Stimulated activated effector memory CD8-positive, alpha-beta T cell treated with anti-CD3 and anti-CD28 coated beads, Interleukin-12 subunit alpha, Interleukin-12 subunit beta, amount 100 ng/mL, for 72 hours (primary cell): Measurements from ENCODE around the gene FGFBP1.

ENCODE experiments used
- ATAC-seq: fragments of 150-1000 bp; cut with Tn5 transposase; 2 replicates; pipeline ENCODE4 v1.10.0; 2021
- DNase-seq, 2 donors: peaks; one replicate each; pipeline ENCODE4 v3.0.0; 2021 to 2022; ENCODE audit warnings: low spot score in 2 of 2
- H3K27ac Mint-ChIP-seq: one replicate; pipeline ENCODE4 v1.8.0; 2022; ENCODE audit warnings: mild to moderate bottlenecking, mixed read lengths
- H3K36me3 Mint-ChIP-seq: one replicate; pipeline ENCODE4 v1.8.0; 2022; ENCODE audit warnings: mild to moderate bottlenecking, mixed read lengths
- H3K4me1 Mint-ChIP-seq: one replicate; pipeline ENCODE4 v1.8.0; 2022; ENCODE audit warnings: mixed read lengths
- H3K4me3 Mint-ChIP-seq: one replicate; pipeline ENCODE4 v1.8.0; 2022; ENCODE audit warnings: mild to moderate bottlenecking, mixed read lengths
- H3K9me3 Mint-ChIP-seq: one replicate; pipeline ENCODE4 v1.8.0; 2022; ENCODE audit warnings: mixed read lengths

FGFBP1 gene

DNA sequence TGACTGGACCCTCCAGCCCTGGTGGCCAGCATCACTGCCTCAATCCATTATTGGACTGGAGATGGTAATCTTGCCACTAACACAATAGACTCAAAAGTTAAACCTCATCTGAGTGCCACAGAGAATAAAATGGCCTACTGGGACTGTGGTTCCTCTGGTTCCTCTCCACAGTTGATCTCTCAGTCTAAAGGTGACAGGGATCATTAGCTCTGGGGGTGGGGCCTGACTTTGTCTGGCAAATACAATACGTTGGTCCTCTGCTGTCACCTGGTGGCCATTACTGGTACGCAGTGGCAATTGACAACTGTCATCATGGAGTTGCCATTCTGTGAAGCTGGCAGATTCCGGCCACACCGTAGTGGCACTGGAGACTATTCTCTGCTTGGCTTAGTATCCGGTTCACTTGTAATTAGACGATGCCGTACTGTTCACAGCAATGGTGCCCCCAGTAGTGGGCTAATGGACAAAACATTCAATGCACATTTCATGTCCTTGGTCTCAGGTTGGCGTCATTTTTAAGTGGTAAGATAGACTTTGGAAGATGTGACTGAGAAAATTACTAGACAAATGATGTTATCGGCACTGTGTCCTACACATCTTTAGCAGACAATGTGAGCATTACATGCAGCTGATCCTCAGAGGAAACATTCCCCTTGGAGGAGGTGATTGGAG, 17.8 kb upstream of the FGFBP1 start:
- Mint-ChIP-seq H3K27ac (peak overlapping the region; percentile 63), H3K9me3 (no peaks in the 10 kb centered on the region), H3K36me3 (peaks cover 8% of the 10 kb centered on the region), H3K4me3 (no peak overlapping the region), H3K4me1 (peaks cover 10% of the 10 kb centered on the region)
- DNase-seq = peak; percentile 66 to 91
- ATAC-seq = peak; percentile 80

DNA sequence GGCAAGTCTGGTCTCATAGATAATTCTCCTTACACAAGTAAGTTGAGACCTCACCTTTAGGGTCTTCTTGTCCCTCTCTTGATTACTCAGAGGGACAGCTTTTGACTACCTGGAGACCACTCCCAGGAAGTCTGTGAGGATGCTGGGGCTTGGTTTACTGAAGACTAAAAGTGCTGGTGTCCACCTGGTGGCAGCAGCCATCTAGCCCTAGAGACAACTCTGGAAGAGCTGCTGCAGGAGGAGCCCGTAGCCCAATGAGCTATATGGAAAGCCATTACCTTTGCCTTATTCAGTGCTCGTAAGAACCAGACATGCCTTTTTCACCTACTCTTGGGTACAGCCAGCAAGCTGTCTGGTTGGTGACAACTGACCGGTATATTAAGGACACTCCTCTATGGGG, 17.1 kb upstream of the FGFBP1 start:
- Mint-ChIP-seq H3K9me3 (no peaks in the 10 kb centered on the region), H3K27ac (no peak overlapping the region), H3K36me3 (peaks cover 8% of the 10 kb centered on the region), H3K4me3 (no peak overlapping the region), H3K4me1 (peaks cover 10% of the 10 kb centered on the region)
- DNase-seq = no peak
- ATAC-seq = no peak

DNA sequence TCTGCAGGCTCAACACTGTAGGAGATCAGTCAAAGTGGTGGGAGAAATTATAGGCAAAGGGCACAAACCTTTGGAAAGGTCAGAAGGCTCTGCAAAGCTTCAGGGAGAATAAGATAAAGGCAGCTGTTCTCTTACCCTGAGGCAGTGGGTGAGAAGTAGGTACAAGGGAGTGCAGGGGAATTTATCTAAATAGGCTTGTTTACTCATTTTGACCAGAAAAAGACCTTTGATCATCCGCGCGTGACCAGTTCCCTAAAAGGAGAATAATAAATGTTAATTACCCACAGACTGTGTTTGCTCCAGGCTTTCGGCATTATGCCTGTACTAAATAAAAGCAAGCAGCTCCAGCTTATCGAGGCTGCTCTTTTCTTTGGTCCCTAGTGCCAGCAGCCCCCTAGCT, 15.1 kb upstream of the FGFBP1 start:
- ATAC-seq = no peak
- H3K27ac Mint-ChIP-seq = no peak overlapping the region

DNA sequence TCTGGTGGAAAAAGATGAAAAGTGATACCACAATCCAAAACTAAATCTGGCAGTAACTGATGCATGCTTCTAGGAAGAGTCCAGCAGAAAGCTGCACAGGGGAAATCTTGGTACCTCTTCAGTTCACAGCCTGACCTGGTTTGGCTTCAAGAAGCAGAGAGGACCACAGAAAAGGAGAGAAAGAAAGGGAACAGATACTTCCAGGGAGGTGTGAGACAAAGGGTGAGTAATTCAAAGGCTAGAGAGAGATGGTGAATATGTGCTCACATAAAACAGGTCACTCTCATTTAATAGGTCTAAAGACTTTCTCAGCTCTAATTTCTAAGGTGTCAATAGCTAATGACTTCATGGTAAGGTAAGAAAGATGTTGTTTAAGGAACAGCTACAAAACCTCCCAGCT, 13.2 kb upstream of the FGFBP1 start:
- Mint-ChIP-seq H3K27ac (no peak overlapping the region), H3K36me3 (peaks cover 8% of the 10 kb centered on the region), H3K4me3 (no peak overlapping the region), H3K4me1 (peaks cover 9% of the 10 kb centered on the region), H3K9me3 (no peaks in the 10 kb centered on the region)
- no peak for DNase-seq
- peak; percentile 27 for ATAC-seq

More for the DNA sequence above, 15.1 kb upstream of the FGFBP1 start:
- H3K9me3 Mint-ChIP-seq = no peaks in the 10 kb centered on the region
- peaks cover 8% of the 10 kb centered on the region for H3K36me3 Mint-ChIP-seq
- DNase-seq = no peak
- H3K4me1 Mint-ChIP-seq = peaks cover 10% of the 10 kb centered on the region
- H3K4me3 Mint-ChIP-seq = no peak overlapping the region

DNA sequence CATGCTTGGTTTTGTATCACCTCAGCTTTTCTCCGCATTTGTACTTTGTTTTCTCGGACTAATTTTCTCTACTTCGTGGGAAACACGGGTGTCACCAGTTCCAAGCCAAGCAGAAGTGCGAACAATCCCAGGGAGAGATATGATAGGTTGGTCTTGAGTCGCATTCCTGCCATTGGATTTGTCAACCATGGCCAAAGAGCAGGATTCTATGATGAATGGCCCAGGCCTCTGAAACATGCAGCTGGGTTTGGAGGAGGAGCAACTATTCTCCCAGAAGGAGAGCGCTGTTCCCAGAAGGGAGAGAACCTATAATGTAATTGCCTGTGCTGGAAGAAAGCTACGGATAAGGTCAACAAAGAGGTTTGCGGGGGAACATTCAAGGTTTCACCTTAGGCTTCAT, 10.3 kb upstream of the FGFBP1 start:
- H3K27ac Mint-ChIP-seq = no peak overlapping the region

DNA sequence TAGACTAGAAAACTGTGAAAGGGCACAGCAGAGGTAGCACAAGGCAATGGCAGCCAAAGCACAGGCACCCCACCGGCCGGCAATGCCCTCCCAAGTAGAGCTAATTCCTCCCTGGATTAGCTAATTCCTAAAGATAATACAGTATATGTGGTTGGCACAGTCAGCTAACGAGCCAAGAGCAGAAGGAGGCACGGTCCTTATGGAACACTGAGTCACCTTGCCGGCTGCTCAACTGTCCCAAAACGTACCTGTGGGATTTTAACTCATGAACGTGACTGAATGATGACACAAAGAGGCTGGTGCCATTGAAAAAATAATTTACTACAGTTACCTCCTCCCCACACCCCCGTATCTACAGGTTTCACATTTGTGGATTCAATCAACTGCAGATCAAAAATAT, 9.1 kb upstream of the FGFBP1 start:
- H3K27ac Mint-ChIP-seq = no peak overlapping the region
- no peaks in the 10 kb centered on the region for H3K4me1 Mint-ChIP-seq
- H3K4me3 Mint-ChIP-seq = no peak overlapping the region
- no peaks in the 10 kb centered on the region for H3K36me3 Mint-ChIP-seq
- no peaks in the 10 kb centered on the region for H3K9me3 Mint-ChIP-seq
- DNase-seq (no peak), ATAC-seq (no peak)

More for the DNA sequence above, 10.3 kb upstream of the FGFBP1 start:
- Mint-ChIP-seq H3K4me1 (no peaks in the 10 kb centered on the region), H3K36me3 (no peaks in the 10 kb centered on the region), H3K9me3 (no peaks in the 10 kb centered on the region), H3K4me3 (no peak overlapping the region)
- no peak for DNase-seq
- no peak for ATAC-seq

DNA sequence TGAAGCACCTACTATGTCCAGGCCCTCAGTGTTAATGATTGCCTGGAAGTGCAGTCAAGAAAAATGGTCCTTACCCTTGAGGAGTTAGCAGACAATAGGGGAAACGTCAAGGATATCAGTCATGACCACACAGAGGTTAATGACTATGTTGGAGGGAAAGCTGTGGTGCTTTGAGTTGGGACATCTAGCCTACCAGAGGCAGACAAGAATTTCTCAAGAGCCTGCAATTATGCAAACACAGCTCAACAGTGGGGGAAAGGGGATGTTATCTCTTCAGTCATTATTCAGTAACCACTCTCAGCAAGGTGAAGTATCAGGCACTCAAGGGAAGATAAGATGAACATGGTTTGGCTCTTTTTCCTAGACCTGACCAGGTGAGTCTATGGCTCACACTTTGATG, 7.0 kb upstream of the FGFBP1 start:
- Mint-ChIP-seq H3K4me3 (no peak overlapping the region), H3K27ac (no peak overlapping the region), H3K36me3 (no peaks in the 10 kb centered on the region), H3K4me1 (no peaks in the 10 kb centered on the region), H3K9me3 (no peaks in the 10 kb centered on the region)
- ATAC-seq (no peak), DNase-seq (no peak)

DNA sequence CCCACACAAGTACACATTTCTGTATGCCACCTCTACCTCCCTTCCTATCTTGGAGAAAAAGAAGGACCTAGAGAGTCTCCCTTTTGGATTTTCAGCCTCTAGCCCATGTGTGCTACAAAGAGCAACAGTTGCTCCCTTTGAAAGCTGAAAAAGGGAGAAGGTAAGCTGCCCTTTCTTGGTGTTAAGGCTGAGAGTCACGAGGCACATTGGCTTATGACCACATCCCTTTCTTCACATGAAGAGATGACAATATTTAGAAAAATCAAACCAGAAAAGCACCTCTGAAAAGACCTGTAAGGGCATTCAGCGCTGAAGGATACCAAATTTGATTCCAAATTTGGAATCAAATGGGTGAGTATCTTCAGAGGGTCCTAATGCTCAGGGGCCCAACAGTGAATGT, 6.4 kb upstream of the FGFBP1 start:
- Mint-ChIP-seq H3K27ac (no peak overlapping the region), H3K9me3 (no peaks in the 10 kb centered on the region), H3K4me3 (no peak overlapping the region), H3K36me3 (no peaks in the 10 kb centered on the region), H3K4me1 (no peaks in the 10 kb centered on the region)
- DNase-seq (no peak), ATAC-seq (no peak)

DNA sequence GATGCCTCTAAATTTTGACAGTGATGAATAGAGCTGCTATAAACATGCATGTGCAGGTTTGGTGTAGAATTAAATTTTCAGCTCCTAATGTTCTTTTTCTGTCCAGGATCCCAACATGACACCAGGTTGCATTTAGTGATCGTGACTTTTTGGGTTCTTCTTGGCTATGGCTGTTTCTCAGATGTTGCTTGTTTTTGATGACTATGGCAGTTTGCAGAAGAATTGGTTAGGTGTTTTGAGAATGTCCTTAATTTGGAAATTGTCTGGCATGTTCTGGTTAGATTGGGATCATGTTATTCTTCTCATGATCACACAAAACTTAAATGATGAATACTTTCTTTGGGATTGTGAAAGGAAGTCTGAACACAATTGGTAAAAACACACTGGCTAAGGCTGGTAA, 3.7 kb upstream of the FGFBP1 start:
- H3K27ac Mint-ChIP-seq = no peak overlapping the region
- H3K36me3 Mint-ChIP-seq = no peaks in the 10 kb centered on the region
- ATAC-seq (no peak), DNase-seq (no peak)
- H3K9me3 Mint-ChIP-seq = no peaks in the 10 kb centered on the region
- H3K4me1 Mint-ChIP-seq = no peaks in the 10 kb centered on the region
- no peak overlapping the region for H3K4me3 Mint-ChIP-seq

DNA sequence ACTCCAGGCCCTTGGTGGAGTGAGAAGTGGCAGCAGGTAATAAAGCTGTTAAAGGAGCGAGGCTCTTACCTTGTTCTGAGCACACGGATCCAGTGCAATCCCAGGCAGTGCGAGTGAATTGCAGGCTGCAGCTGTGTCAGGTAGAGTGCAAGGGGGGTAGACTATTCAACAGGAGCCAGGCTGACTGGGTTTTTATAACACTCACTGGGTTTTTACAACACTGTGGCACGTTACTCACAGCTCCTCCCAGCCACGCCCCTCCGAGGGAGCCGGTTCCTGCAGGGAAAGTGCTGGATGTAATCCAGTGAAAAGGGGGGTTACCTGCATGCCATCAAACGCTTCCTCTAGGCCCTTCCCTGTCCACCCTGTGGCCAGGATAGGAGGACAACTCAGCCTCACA, 358 bp downstream of the FGFBP1 start:
- ATAC-seq = no peak
- Mint-ChIP-seq H3K4me1 (no peaks in the 10 kb centered on the region), H3K27ac (no peak overlapping the region), H3K4me3 (no peak overlapping the region), H3K36me3 (no peaks in the 10 kb centered on the region), H3K9me3 (no peaks in the 10 kb centered on the region)
- no peak for DNase-seq

DNA sequence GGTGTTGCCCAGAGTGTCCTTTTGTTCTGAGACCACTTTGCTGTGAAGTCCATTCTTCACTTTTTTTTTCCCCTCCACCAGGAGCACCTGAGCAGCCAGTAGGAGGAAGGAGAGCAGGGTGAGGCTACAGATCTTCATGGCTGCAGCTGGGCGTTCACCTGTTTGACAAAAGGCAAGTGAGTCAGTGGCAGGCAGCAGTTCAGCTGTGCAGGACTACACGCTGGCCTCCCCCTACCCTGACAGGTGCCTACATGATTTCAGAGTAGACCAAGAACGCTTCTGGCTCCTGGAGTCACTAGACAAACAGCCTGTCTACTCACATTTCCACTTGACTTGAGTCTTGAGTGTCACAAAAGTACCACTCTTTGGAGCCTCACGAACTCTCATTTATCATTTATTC, 2.0 kb downstream of the FGFBP1 start:
- no peaks in the 10 kb centered on the region for H3K4me1 Mint-ChIP-seq
- no peak overlapping the region for H3K27ac Mint-ChIP-seq
- H3K9me3 Mint-ChIP-seq = no peaks in the 10 kb centered on the region
- no peak overlapping the region for H3K4me3 Mint-ChIP-seq
- no peaks in the 10 kb centered on the region for H3K36me3 Mint-ChIP-seq
- DNase-seq = no peak
- ATAC-seq = no peak

DNA sequence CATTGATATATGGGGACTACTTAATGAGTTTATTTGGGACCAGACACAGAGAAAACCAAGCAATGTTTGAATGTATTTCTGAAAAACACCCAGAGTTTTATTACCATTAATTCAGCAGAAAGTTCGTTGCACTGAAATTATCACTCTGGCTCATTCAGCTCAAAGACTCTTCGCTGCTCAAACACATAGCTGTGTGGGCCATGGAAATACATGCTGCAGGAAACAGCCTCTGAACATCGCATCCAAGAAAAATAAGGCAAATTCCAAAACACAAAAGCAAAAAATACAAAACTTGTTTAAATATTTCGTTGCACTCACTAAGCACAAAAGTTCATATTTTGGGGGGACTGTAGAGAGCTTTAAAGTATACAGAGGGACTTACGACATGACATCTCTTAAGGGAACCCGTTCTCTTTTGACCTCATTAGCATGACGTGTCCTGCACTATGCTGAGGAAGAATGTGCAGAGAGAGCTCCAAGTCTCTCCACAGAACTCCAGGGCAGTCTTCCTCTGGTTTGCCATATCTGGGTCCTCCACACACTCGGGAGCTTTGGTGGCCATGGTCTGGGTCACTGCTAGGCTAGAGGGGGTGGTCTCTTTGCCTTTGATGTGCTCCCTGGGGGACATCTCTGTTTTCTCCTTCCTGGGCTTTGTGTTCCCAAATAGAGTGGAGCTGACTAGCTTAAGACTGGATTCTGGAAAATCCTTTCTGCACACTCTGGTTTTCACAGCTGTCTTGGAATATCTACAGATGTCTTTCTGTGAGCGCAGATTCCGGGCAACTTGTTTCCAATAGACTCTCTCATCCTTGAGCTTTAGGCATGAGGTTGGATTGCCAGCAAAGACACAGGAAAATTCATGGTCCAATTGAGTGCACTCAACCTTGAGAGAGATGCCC, 2.8 kb downstream of the FGFBP1 start:
- ATAC-seq (no peak), DNase-seq (no peak)
- Mint-ChIP-seq H3K9me3 (no peaks in the 10 kb centered on the region), H3K27ac (no peak overlapping the region), H3K4me1 (no peaks in the 10 kb centered on the region), H3K4me3 (no peak overlapping the region), H3K36me3 (no peaks in the 10 kb centered on the region)

DNA sequence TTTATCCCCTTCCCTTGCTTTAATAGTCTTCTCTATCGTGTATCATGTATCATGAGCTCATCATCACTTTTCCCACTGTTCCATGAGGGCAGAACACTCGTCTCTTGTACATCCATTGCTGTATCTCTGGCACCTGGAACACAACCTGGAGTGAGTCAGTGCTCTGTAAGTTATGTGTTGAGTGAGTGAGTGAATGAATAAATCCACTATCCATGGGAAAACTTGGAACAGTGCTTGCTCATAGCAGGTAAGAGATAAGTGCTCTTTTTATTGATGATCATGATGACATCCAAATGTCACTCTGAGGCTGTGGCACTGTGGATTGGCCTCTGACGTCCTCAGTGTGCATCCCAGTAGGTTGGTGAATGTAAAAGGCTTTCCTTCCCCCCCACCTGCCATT, 4.3 kb downstream of the FGFBP1 start:
- Mint-ChIP-seq H3K27ac (no peak overlapping the region), H3K36me3 (no peaks in the 10 kb centered on the region), H3K4me3 (no peak overlapping the region), H3K4me1 (no peaks in the 10 kb centered on the region), H3K9me3 (no peaks in the 10 kb centered on the region)
- DNase-seq = no peak
- no peak for ATAC-seq

DNA sequence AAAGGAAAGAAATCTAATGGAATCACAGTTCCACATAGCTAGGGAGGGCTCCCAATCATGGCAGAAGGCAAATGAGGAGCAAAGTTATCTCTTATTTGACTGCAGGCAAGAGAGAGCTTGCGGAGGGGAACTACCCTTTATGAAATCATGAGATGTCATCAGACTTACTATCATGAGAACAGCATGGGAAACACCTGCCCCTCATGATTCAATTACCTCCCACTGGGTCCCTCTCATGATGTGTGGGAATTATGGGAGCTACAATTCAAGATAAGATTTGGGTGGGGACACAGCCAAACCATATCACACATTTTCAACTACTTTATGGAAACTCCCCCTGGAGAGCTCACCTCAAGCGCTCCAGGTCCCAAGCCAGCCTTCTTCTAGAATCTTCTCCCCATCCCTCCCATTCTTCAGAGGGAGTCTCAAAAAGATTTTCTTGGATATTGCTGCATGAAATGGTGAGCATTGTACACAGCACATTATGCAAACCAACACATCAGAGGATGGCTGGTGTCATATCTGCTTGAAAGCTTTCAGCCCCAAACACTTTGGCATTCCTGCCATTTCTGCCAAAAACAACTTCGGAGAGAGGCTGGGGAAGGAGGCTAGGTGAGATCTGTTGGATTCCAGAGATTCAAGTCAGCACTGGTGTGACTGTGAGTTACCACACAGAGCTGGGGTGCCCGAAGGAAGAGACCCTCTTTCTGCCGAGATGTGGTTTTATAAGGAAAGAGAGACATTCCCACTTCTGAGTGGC, 6.9 kb downstream of the FGFBP1 start:
- Mint-ChIP-seq H3K4me3 (no peak overlapping the region), H3K9me3 (no peaks in the 10 kb centered on the region), H3K4me1 (peaks cover 5% of the 10 kb centered on the region), H3K36me3 (no peaks in the 10 kb centered on the region), H3K27ac (no peak overlapping the region)
- DNase-seq = no peak
- ATAC-seq = no peak

DNA sequence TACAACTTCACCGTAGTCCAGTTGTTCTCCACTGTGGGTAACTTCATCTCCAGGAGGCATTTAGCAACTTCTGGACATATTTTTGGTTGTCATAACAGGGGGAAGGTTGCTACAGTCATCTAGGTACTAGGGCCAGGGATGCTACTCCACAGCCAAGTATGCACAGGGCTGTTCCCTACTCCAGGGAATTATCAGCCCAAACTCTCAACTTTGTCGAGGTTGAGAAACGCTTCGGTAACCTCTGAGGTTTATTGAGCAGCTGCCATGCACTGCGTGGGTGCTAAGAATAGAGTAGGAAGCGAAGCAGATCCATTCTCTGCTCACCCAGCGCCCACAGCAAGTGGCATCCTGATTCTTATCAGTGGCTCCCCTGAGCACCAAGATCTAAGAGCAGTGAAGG, 8.2 kb downstream of the FGFBP1 start:
- ATAC-seq (peak; percentile 26), DNase-seq (no peak)
- no peak overlapping the region for H3K27ac Mint-ChIP-seq
- H3K4me3 Mint-ChIP-seq = no peak overlapping the region
- no peaks in the 10 kb centered on the region for H3K36me3 Mint-ChIP-seq
- H3K4me1 Mint-ChIP-seq = peaks cover 5% of the 10 kb centered on the region
- H3K9me3 Mint-ChIP-seq = no peaks in the 10 kb centered on the region
